ENCODE results near the gene GKN2. TPM values are rescaled to one million over a fixed set of nuclear protein-coding genes. Genes with fewer than 3 reads are reported as not detected.

GKN2 gene
- polyA plus RNA-seq, 1 of the 3 experiments (the other 2 are of a cell fraction), result not detected

DNA sequence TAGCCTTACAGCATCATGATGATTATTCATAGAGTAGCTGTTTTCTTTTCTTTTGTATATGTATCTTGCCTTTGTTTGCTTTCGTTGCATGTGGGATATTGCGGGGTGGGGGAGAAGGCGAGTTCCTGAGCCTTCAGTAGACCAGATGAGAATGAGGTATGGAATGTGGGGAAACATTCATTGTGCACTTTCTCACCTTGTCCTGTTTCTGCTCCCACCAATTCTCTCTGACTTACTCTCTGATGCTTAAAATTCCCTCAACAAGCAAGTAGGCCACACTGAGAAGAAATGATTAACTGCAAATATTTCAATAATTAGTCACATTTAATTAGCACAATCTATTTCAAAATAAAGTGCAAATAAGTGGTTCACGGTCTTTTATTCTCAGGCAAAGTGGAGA is 31.0 kb downstream of the GKN2 start:
- Histone ChIP-seq H3F3A (replicated peaks; ENCODE audit: insufficient read depth) (no peaks in the 10 kb centered on the region), H3K4me1 (ENCODE audit: control insufficient read depth in 1 of 2, insufficient read depth in 2 of 2, low read depth in 1 of 2, low read length in 1 of 2) (no peaks in the 10 kb centered on the region), H3K9me3 (no peaks in the 10 kb centered on the region), H3K9ac (no peak overlapping the region), H2AFZ (ENCODE audit: low read depth) (no peak overlapping the region), H4K20me1 (ENCODE audit: insufficient read depth) (no peaks in the 10 kb centered on the region), H3K4me2 (no peak overlapping the region), H3K36me3 (replicated peaks in 1 of 2; ENCODE audit: control insufficient read depth in 1 of 2, insufficient read depth in 2 of 2, low read length in 1 of 2) (no peaks in the 10 kb centered on the region), H3K4me3 (ENCODE audit: low read depth in 2 of 2, low read length in 1 of 2) (no peak overlapping the region), H3K9me2 (no peaks in the 10 kb centered on the region), H3K79me2 (ENCODE audit: insufficient read depth) (no peaks in the 10 kb centered on the region), H3K27me3 (ENCODE audit: insufficient read depth) (no peaks in the 10 kb centered on the region; the same call in 1 of the 2 replicates), H3K27ac (ENCODE audit: low read depth in 2 of 2, low read length in 1 of 2) (no peak overlapping the region)
- 70% methylated on average over 4 of the region's 4 CpGs for WGBS (ENCODE audit: low lambda C conversion rate)
- TF ChIP-seq MEF2A (IDR thresholded peaks at IDR 0.05; ENCODE audit: borderline replicate concordance, low read depth) (no peak), NFIC (IDR thresholded peaks at IDR 0.05; ENCODE audit: borderline replicate concordance) (no peak), RFX5 (IDR thresholded peaks at IDR 0.05; ENCODE audit: low read length) (no peak), GABPA (IDR thresholded peaks at IDR 0.05; ENCODE audit: low read depth) (no peak), RXRA (IDR thresholded peaks at IDR 0.05; ENCODE audit: borderline replicate concordance, low read depth) (no peak), GATA2 (CRISPR knock-in tag; IDR thresholded peaks at IDR 0.05) (no peak), RCOR1 (IDR thresholded peaks at IDR 0.05; ENCODE audit: low read length) (no peak), NRF1 (IDR thresholded peaks at IDR 0.05; ENCODE audit: low read depth, low read length) (no peak), RAD21 (IDR thresholded peaks at IDR 0.05; ENCODE audit: low read length) (no peak)
- TF ChIP-seq, protein P1, sequence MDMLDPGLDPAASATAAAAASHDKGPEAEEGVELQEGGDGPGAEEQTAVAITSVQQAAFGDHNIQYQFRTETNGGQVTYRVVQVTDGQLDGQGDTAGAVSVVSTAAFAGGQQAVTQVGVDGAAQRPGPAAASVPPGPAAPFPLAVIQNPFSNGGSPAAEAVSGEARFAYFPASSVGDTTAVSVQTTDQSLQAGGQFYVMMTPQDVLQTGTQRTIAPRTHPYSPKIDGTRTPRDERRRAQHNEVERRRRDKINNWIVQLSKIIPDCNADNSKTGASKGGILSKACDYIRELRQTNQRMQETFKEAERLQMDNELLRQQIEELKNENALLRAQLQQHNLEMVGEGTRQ (IDR thresholded peaks at IDR 0.05; ENCODE audit: borderline replicate concordance, low read depth, low read length), result no peak
- ChIA-PET POLR2A (no interaction called here), CTCF (interaction anchor here (1.2 to 12.4 kb wide), 3 partner anchors 12 to 458 kb away, joined by 5 to 245 read pairs (median 13); no protein-coding TSS in a partner anchor)
- no peak for DNase-seq

DNA sequence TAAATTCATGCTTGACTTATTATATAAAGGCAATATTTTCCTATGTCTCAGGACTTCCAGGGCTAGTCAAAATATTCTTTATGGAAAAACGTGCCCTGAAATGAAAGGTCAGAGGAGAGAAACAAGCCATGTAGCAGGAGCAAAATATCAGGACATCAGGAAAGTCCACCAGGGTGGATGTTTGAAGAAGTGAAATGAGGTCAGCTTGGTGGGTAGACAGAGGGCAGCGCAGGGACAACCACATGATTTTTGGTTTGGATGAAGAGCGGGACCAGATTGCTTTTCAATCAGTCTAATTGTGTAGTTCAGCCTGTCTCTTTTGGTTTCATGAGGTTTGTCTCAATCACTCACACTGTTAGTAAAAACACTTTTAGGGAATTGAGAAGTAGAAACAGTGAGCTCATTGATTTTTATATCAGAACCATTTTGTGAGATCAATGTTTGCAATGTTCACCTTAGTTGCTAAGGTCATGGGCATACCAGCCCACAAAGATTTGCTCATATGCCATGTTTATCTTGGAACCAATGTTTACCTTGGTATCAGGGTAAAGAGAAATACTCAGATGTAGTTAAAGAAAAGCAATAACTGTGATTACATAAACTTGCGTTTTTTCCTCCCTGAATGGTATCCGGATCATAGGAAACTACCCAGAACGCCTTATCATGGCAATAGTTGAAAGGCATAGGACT is 32.1 kb downstream of the GKN2 start:
- no peak for DNase-seq
- H3K27ac ChIP-seq (ENCODE audit: low read depth in 2 of 2, low read length in 1 of 2), result no peak overlapping the region
- CTCF ChIA-PET, result interaction anchor here (1.2 to 12.4 kb wide), 4 partner anchors 11 to 457 kb away, joined by 5 to 245 read pairs (median 9); no protein-coding TSS in a partner anchor
- H3F3A ChIP-seq (replicated peaks; ENCODE audit: insufficient read depth), result no peaks in the 10 kb centered on the region
- no peaks in the 10 kb centered on the region for H3K9me3 ChIP-seq
- no peaks in the 10 kb centered on the region for H3K79me2 ChIP-seq (ENCODE audit: insufficient read depth)
- H4K20me1 ChIP-seq (ENCODE audit: insufficient read depth), result no peaks in the 10 kb centered on the region
- no peaks in the 10 kb centered on the region for H3K4me1 ChIP-seq (ENCODE audit: control insufficient read depth in 1 of 2, insufficient read depth in 2 of 2, low read depth in 1 of 2, low read length in 1 of 2)
- POLR2A ChIA-PET, result no interaction called here
- H3K9me2 ChIP-seq, result no peaks in the 10 kb centered on the region
- no peaks in the 10 kb centered on the region for H3K27me3 ChIP-seq (ENCODE audit: insufficient read depth)
- H2AFZ ChIP-seq (ENCODE audit: low read depth), result no peak overlapping the region
- H3K4me3 ChIP-seq (ENCODE audit: low read depth in 2 of 2, low read length in 1 of 2), result no peak overlapping the region
- no peak overlapping the region for H3K4me2 ChIP-seq
- TF ChIP-seq, protein P2, sequence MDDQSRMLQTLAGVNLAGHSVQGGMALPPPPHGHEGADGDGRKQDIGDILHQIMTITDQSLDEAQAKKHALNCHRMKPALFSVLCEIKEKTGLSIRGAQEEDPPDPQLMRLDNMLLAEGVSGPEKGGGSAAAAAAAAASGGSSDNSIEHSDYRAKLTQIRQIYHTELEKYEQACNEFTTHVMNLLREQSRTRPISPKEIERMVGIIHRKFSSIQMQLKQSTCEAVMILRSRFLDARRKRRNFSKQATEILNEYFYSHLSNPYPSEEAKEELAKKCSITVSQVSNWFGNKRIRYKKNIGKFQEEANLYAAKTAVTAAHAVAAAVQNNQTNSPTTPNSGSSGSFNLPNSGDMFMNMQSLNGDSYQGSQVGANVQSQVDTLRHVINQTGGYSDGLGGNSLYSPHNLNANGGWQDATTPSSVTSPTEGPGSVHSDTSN (IDR thresholded peaks at IDR 0.05), result no peak
- TF ChIP-seq, protein P3, sequence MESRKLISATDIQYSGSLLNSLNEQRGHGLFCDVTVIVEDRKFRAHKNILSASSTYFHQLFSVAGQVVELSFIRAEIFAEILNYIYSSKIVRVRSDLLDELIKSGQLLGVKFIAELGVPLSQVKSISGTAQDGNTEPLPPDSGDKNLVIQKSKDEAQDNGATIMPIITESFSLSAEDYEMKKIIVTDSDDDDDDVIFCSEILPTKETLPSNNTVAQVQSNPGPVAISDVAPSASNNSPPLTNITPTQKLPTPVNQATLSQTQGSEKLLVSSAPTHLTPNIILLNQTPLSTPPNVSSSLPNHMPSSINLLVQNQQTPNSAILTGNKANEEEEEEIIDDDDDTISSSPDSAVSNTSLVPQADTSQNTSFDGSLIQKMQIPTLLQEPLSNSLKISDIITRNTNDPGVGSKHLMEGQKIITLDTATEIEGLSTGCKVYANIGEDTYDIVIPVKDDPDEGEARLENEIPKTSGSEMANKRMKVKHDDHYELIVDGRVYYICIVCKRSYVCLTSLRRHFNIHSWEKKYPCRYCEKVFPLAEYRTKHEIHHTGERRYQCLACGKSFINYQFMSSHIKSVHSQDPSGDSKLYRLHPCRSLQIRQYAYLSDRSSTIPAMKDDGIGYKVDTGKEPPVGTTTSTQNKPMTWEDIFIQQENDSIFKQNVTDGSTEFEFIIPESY (IDR thresholded peaks at IDR 0.05; ENCODE audit: borderline replicate concordance, low read depth), result no peak
- no peak for TF ChIP-seq SIN3A (IDR thresholded peaks at IDR 0.05; ENCODE audit: borderline replicate concordance, low read depth, low read length)
- no peak for TF ChIP-seq MXI1 (IDR thresholded peaks at IDR 0.05; ENCODE audit: low read depth, low read length)
- no peak for TF ChIP-seq RFX5 (IDR thresholded peaks at IDR 0.05; ENCODE audit: low read length)
- TF ChIP-seq POLR2AphosphoS5 (IDR thresholded peaks at IDR 0.05; ENCODE audit: low read depth, low read length), result no peak
- no peak for TF ChIP-seq TCF12 (IDR thresholded peaks at IDR 0.05)
- TF ChIP-seq GATA2 (CRISPR knock-in tag; IDR thresholded peaks at IDR 0.05), result no peak
- TF ChIP-seq GABPA (IDR thresholded peaks at IDR 0.05; ENCODE audit: low read depth), result no peak
- TF ChIP-seq FOXJ3 (CRISPR knock-in tag; IDR thresholded peaks at IDR 0.05), result no peak
- H3K9ac ChIP-seq, result no peak overlapping the region
- WGBS (ENCODE audit: low lambda C conversion rate), result 72% methylated on average over 6 of the region's 6 CpGs
- H3K36me3 ChIP-seq (replicated peaks in 1 of 2; ENCODE audit: control insufficient read depth in 1 of 2, insufficient read depth in 2 of 2, low read length in 1 of 2), result no peaks in the 10 kb centered on the region
